SK-N-SH (cell line): ENCODE data around the gene TRDMT1.

ENCODE experiments used
- CTCF ChIP-seq: fragments of 200-600 bp; sonication (generic); IDR thresholded peaks from 2 replicates; pipeline ENCODE4 v1.6.1; 2017; ENCODE audit warnings: antibody characterized with exemption, mild to moderate bottlenecking, moderate library complexity
- EZH2phosphoT487 ChIP-seq: fragments of 200-600 bp; sonication (generic); IDR thresholded peaks from 2 replicates; pipeline ENCODE4 v1.6.1; 2017; ENCODE audit warnings: low read depth, mixed run types, mild to moderate bottlenecking, antibody characterized with exemption, moderate library complexity, borderline replicate concordance
- GABPA ChIP-seq: IDR thresholded peaks from 2 replicates; pipeline ENCODE4 v1.4.0; 2012; ENCODE audit warnings: low read depth, mild to moderate bottlenecking
- MAX ChIP-seq: IDR thresholded peaks from 2 replicates; pipeline ENCODE4 v1.4.0; 2012; ENCODE audit warnings: low read depth
- MXI1 ChIP-seq: IDR thresholded peaks from 2 replicates; pipeline ENCODE4 v1.6.1; 2012; ENCODE audit warnings: mild to moderate bottlenecking, low read depth, low read length, improper control_type of control experiment
- NFIC ChIP-seq: IDR thresholded peaks from 2 replicates; pipeline ENCODE4 v1.4.0; 2012; ENCODE audit warnings: borderline replicate concordance
- NRF1 ChIP-seq: IDR thresholded peaks from 2 replicates; pipeline ENCODE4 v1.6.1; 2012; ENCODE audit warnings: low read depth, mild to moderate bottlenecking, low read length
- POLR2AphosphoS5 ChIP-seq: IDR thresholded peaks from 2 replicates; pipeline ENCODE4 v1.6.1; 2012; ENCODE audit warnings: low read depth, low read length
- RAD21 ChIP-seq: IDR thresholded peaks from 2 replicates; pipeline ENCODE4 v1.6.1; 2012; ENCODE audit warnings: mild to moderate bottlenecking, low read length
- RCOR1 ChIP-seq: fragments of 150-350 bp; IDR thresholded peaks from 2 replicates; pipeline ENCODE4 v1.6.1; 2017; ENCODE audit warnings: antibody characterized with exemption, low read length
- REST ChIP-seq: IDR thresholded peaks from 2 replicates; pipeline ENCODE4 v1.6.1; 2012; ENCODE audit warnings: mild to moderate bottlenecking, low read depth, low read length, moderate library complexity
- TAF1 ChIP-seq: IDR thresholded peaks from 2 replicates; pipeline ENCODE4 v1.6.1; 2012; ENCODE audit warnings: low read depth, mild to moderate bottlenecking, low read length, moderate library complexity, borderline replicate concordance

- TF ChIP-seq CTCF: no peak
- TF ChIP-seq TAF1: no peak
- TF ChIP-seq REST: no peak
- no peak for TF ChIP-seq POLR2AphosphoS5
- TF ChIP-seq MXI1: no peak
- TF ChIP-seq EZH2phosphoT487: no peak
- TF ChIP-seq MAX: no peak
- TF ChIP-seq NFIC: no peak
- TF ChIP-seq GABPA: no peak
- TF ChIP-seq RAD21: no peak
- no peak for TF ChIP-seq NRF1
- TF ChIP-seq RCOR1: no peak
Measured at GRCh38 chr10:17241611-17242333, 40.3 kb upstream of the TRDMT1 start.
